ENCODE data around the gene IDH1. TPM values are rescaled to one million over a fixed set of nuclear protein-coding genes. Genes with fewer than 3 reads are reported as not detected.

Gene IDH1
- total and polyA plus RNA-seq, 2 of the 4 experiments (the other 2 are of a cell fraction): 53.5 to 77.1 TPM

GRCh38 chr2:208192611-208193236 lies 62.1 kb downstream of the IDH1 start:
- Histone ChIP-seq H2AK5ac (ENCODE audit: low read depth, low read length) (no peak overlapping the region), H3K23ac (ENCODE audit: low read depth, low read length) (no peak overlapping the region), H3K27ac (ENCODE audit: insufficient read depth, low read length) (no peak overlapping the region), H2BK120ac (ENCODE audit: low read depth, low read length) (no peak overlapping the region), H4K91ac (ENCODE audit: insufficient read depth, low read depth, low read length) (no peak overlapping the region), H2BK5ac (ENCODE audit: low read depth, low read length, poor library complexity, severe bottlenecking) (no peak overlapping the region), H3K4me2 (ENCODE audit: low read depth, low read length) (no peak overlapping the region; the same call in 1 of the 2 replicates), H3K27me3 (ENCODE audit: control insufficient read depth, insufficient read depth, low read length) (no peaks in the 10 kb centered on the region), H2AK9ac (replicated peaks; ENCODE audit: low read depth, low read length, poor library complexity) (no peak overlapping the region), H3K9me3 (ENCODE audit: control insufficient read depth, insufficient read depth, low read length) (no peaks in the 10 kb centered on the region), H3K4me1 (ENCODE audit: control insufficient read depth, insufficient read depth, low read length) (no peaks in the 10 kb centered on the region), H4K20me1 (ENCODE audit: insufficient read depth, low read length) (no peaks in the 10 kb centered on the region), H3K14ac (replicated peaks; ENCODE audit: low read depth, low read length) (no peak overlapping the region), H3K18ac (ENCODE audit: low read depth, low read length) (no peak overlapping the region), H3K56ac (ENCODE audit: extremely low read depth, insufficient read depth, low read length) (no peak overlapping the region), H3K4me3 (ENCODE audit: insufficient read depth, low read depth, low read length) (no peak overlapping the region), H3K9ac (ENCODE audit: low read depth, low read length) (no peak overlapping the region), H2AFZ (replicated peaks; ENCODE audit: low read length, poor library complexity) (no peak overlapping the region), H3K9me1 (ENCODE audit: insufficient read depth, low read length) (no peaks in the 10 kb centered on the region), H2BK20ac (ENCODE audit: low read depth, low read length) (no peak overlapping the region), H3K36me3 (ENCODE audit: control insufficient read depth, insufficient read depth, low read length) (no peaks in the 10 kb centered on the region), H2BK15ac (ENCODE audit: low read depth, low read length) (no peak overlapping the region), H3K4ac (ENCODE audit: low read depth, low read length) (no peak overlapping the region), H4K8ac (ENCODE audit: low read depth in 2 of 2, low read length in 2 of 2) (no peak overlapping the region), H3K79me1 (ENCODE audit: low read depth in 1 of 2, low read length in 2 of 2) (no peaks in the 10 kb centered on the region), H4K5ac (ENCODE audit: low read depth, low read length) (no peak overlapping the region)
- DNase-seq (no peak), ATAC-seq (ENCODE audit: low read depth) (no peak)
- in situ Hi-C loops (cut with MboI; ENCODE audit: low sequenced_read_pairs): no loop called here
- dilution Hi-C loops (cut with HindIII; ENCODE audit: low sequenced_read_pairs, unreplicated experiment): no loop called here
- WGBS, 2 experiments (ENCODE audit: extremely low coverage in 2 of 2, insufficient read length in 1 of 2): 100% methylated on average over 2 of the region's 8 CpGs; no CpG with 5 or more reads in 1 of the 2 experiments
- intact Hi-C loops (cut with micrococcal nuclease): no loop called here
- BruUV-seq (replicated peaks): no TSS peak
- ChIA-PET POLR2A (ENCODE audit: unreplicated experiment) (no interaction called here), CTCF (no interaction called here)
- TF ChIP-seq RAD21 (IDR thresholded peaks at IDR 0.05; ENCODE audit: low read length): no peak
- TF ChIP-seq MAFK (IDR thresholded peaks at IDR 0.05; ENCODE audit: low read depth, low read length): no peak
- TF ChIP-seq CHD1 (IDR thresholded peaks at IDR 0.05; ENCODE audit: low read depth, low read length): no peak
- TF ChIP-seq MXI1 (IDR thresholded peaks at IDR 0.05; ENCODE audit: borderline replicate concordance, low read depth, low read length): no peak
- no peak for TF ChIP-seq USF2 (IDR thresholded peaks at IDR 0.05; ENCODE audit: low read depth, low read length)
- TF ChIP-seq, protein P1, sequence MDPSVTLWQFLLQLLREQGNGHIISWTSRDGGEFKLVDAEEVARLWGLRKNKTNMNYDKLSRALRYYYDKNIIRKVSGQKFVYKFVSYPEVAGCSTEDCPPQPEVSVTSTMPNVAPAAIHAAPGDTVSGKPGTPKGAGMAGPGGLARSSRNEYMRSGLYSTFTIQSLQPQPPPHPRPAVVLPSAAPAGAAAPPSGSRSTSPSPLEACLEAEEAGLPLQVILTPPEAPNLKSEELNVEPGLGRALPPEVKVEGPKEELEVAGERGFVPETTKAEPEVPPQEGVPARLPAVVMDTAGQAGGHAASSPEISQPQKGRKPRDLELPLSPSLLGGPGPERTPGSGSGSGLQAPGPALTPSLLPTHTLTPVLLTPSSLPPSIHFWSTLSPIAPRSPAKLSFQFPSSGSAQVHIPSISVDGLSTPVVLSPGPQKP (IDR thresholded peaks at IDR 0.05; ENCODE audit: borderline replicate concordance, low read depth, low read length): no peak
- no peak for TF ChIP-seq RFX5 (IDR thresholded peaks at IDR 0.05; ENCODE audit: low read depth, low read length)
- TF ChIP-seq CTCF (conservative IDR thresholded peaks at IDR 0.05; ENCODE audit: low read depth, low read length): no peak
- TF ChIP-seq MAZ (IDR thresholded peaks at IDR 0.05; ENCODE audit: borderline replicate concordance, low read depth, low read length): no peak
- TF ChIP-seq RCOR1 (IDR thresholded peaks at IDR 0.05; ENCODE audit: insufficient replicate concordance, low read length): no peak
- no peak for TF ChIP-seq SMC3 (IDR thresholded peaks at IDR 0.05; ENCODE audit: low read depth, low read length)
- no peak for TF ChIP-seq NFE2L2 (IDR thresholded peaks at IDR 0.05; ENCODE audit: low read depth, low read length)
- TF ChIP-seq BHLHE40 (IDR thresholded peaks at IDR 0.05; ENCODE audit: low read depth, low read length): no peak
- TF ChIP-seq FOS (IDR thresholded peaks at IDR 0.05; ENCODE audit: low read depth, low read length): no peak
- TF ChIP-seq CEBPB (IDR thresholded peaks at IDR 0.05; ENCODE audit: low read depth, low read length): no peak

Data from IMR-90 (cell line).